SK-MEL-5 (cell line): ENCODE measurements around the gene ATP5F1B. TPM values are rescaled to one million over a fixed set of nuclear protein-coding genes. Genes with fewer than 3 reads are reported as not detected.

ENCODE experiments used
- DNase-seq: peaks from one replicate; pipeline ENCODE4 v3.0.0-alpha.2; 2016; ENCODE audit warnings: low read depth, low spot score
- in situ Hi-C: cut with HindIII; loops from 2 replicates; pipeline ENCODE4 v1.10.0; 2016; ENCODE audit warnings: low sequenced_read_pairs, high pct_unique_total_duplicates, low pct_unique_long_range_greater_than_20kb
- polyA plus RNA-seq, 2 experiments: library from polyadenylated mRNA; depleted of rRNA; stranded (reverse); fragments of >200 nt; gene quantifications; 2 replicates each; pipeline ENCODE4 v1.2.3, GENCODE V29; 2015
- total RNA-seq: library from RNA; depleted of rRNA; stranded (reverse); fragments of >200 nt; shearing (Covaris generic); gene quantifications from 2 replicates; pipeline ENCODE4 v1.2.3, GENCODE V29; 2014; rRNA removed

ATP5F1B gene
- total RNA-seq: 1,074 and 1,136 TPM in 2 replicates
- polyA plus RNA-seq (2015; cell fraction: cytosol; rRNA removed): 1,556 and 1,657 TPM in 2 replicates
- 1,060 and 1,083 TPM in 2 replicates for polyA plus RNA-seq (2015; cell fraction: nucleus; rRNA removed)

- DNase-seq: peak; percentile 100
- in situ Hi-C loops: no loop called here
These were observed at the start of gene ATP5F1B for GRCh38 chr12:56645717-56646446. Gene ATP5F1B, minus strand, starts transcription at chr12:56645984. Its CDS starts 21 bp downstream, at chr12:56645963.

GRCh38 chr12:56694161-56694560, 48.4 kb upstream of the ATP5F1B start:
- in situ Hi-C loops: no loop called here
- DNase-seq: no peak

GRCh38 chr12:56688846-56689109, 43.0 kb upstream of the ATP5F1B start:
- in situ Hi-C loops: no loop called here

GRCh38 chr12:56688129-56688845, 42.5 kb upstream of the ATP5F1B start, which contains the start of gene PTGES3:
Gene PTGES3, minus strand, starts transcription at chr12:56688284. Its CDS starts 285 bp downstream, at chr12:56687999.
- peak; percentile 99 for DNase-seq
- in situ Hi-C loops: no loop called here

More at GRCh38 chr12:56688846-56689109, 43.0 kb upstream of the ATP5F1B start:
- no peak for DNase-seq

GRCh38 chr12:56687223-56688128, 41.7 kb upstream of the ATP5F1B start:
- in situ Hi-C loops: no loop called here
- DNase-seq: peak; percentile 38

GRCh38 chr12:56684745-56685359, 39.1 kb upstream of the ATP5F1B start:
- no peak for DNase-seq
- in situ Hi-C loops: no loop called here

GRCh38 chr12:56682323-56682722, 36.5 kb upstream of the ATP5F1B start:
- no peak for DNase-seq
- in situ Hi-C loops: no loop called here

GRCh38 chr12:56679883-56680575, 34.2 kb upstream of the ATP5F1B start:
- in situ Hi-C loops: no loop called here
- DNase-seq: no peak

- no peak for DNase-seq
- in situ Hi-C loops: no loop called here
These were observed 33.1 kb upstream of the ATP5F1B start for GRCh38 chr12:56678852-56679251.

- DNase-seq: no peak
- in situ Hi-C loops: no loop called here
These were observed 31.9 kb upstream of the ATP5F1B start for GRCh38 chr12:56677680-56678079.

- in situ Hi-C loops: no loop called here
- DNase-seq: no peak
These were observed 31.2 kb upstream of the ATP5F1B start for GRCh38 chr12:56676851-56677580.

- DNase-seq: no peak
- in situ Hi-C loops: no loop called here
These were observed 25.8 kb upstream of the ATP5F1B start for GRCh38 chr12:56671608-56672007.

- in situ Hi-C loops: no loop called here
These were observed 25.1 kb upstream of the ATP5F1B start for GRCh38 chr12:56670836-56671235.

GRCh38 chr12:56668197-56668457, 22.3 kb upstream of the ATP5F1B start:
- in situ Hi-C loops: no loop called here
- no peak for DNase-seq

More at GRCh38 chr12:56670836-56671235, 25.1 kb upstream of the ATP5F1B start:
- DNase-seq: no peak

GRCh38 chr12:56661979-56662638, 16.3 kb upstream of the ATP5F1B start:
- no peak for DNase-seq
- in situ Hi-C loops: no loop called here

GRCh38 chr12:56661560-56661959, 15.8 kb upstream of the ATP5F1B start:
- in situ Hi-C loops: no loop called here
- no peak for DNase-seq
